ENCODE measurements around the gene LCNL1. TPM values are rescaled to one million over a fixed set of nuclear protein-coding genes. Genes with fewer than 3 reads are reported as not detected.
A peak's percentile ranks its signal among the peaks of the same experiment; 100 is the strongest.

The LCNL1 gene
- total RNA-seq, 1 donor = 3.5 TPM

DNA sequence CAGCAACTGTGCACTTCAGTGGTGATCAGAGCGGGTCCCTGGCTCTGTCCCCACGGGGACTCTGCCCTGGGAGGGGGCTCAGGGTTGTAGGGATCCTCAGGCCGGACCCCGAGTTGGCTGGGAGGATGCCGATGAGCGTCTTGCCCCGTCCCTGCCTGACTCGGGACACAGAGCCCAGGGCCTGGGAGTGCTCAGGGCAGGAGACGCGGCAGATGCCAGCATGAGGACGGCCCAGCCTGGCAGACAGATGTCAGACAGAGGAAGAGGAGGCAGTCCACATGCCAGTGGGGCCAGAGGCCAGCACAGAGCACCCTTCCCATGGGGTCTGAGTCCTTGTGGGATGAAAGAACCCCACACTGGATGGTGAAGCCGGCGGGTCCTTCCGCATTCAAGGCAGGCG lies 19.5 kb upstream of the LCNL1 start:
- TF ChIP-seq, protein P1, sequence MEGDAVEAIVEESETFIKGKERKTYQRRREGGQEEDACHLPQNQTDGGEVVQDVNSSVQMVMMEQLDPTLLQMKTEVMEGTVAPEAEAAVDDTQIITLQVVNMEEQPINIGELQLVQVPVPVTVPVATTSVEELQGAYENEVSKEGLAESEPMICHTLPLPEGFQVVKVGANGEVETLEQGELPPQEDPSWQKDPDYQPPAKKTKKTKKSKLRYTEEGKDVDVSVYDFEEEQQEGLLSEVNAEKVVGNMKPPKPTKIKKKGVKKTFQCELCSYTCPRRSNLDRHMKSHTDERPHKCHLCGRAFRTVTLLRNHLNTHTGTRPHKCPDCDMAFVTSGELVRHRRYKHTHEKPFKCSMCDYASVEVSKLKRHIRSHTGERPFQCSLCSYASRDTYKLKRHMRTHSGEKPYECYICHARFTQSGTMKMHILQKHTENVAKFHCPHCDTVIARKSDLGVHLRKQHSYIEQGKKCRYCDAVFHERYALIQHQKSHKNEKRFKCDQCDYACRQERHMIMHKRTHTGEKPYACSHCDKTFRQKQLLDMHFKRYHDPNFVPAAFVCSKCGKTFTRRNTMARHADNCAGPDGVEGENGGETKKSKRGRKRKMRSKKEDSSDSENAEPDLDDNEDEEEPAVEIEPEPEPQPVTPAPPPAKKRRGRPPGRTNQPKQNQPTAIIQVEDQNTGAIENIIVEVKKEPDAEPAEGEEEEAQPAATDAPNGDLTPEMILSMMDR (IDR thresholded peaks at IDR 0.05; ENCODE audit: insufficient read depth, low read depth, low read length) = no peak
- no peak for DNase-seq (ENCODE audit: low read depth)
- H3K4me3 ChIP-seq (ENCODE audit: low read depth, low read length) = no peak overlapping the region

DNA sequence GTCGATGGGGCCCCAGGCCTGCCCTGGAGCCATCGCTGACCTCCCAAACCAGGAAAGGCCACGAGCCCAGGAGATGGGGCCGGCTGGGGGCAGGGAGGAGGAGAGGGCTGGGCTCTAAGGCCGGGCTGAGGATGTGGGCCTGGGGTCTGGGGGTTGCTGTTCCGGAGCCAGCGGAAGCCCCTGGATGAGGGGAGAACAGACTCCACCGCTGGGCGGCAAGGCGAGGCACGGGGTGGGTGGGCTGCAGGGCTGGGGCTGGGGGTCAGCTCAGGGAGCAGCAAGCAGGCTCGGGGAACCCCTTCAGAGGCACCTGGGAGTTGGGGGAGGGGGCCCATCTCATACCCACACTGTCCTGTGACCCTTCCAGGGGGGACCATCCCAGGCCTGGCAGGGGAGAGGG lies 19.0 kb upstream of the LCNL1 start:
- TF ChIP-seq, protein P1 (IDR thresholded peaks at IDR 0.05; ENCODE audit: insufficient read depth, low read depth, low read length) = no peak
- DNase-seq (ENCODE audit: low read depth) = no peak
- H3K4me3 ChIP-seq (ENCODE audit: low read depth, low read length) = no peak overlapping the region

DNA sequence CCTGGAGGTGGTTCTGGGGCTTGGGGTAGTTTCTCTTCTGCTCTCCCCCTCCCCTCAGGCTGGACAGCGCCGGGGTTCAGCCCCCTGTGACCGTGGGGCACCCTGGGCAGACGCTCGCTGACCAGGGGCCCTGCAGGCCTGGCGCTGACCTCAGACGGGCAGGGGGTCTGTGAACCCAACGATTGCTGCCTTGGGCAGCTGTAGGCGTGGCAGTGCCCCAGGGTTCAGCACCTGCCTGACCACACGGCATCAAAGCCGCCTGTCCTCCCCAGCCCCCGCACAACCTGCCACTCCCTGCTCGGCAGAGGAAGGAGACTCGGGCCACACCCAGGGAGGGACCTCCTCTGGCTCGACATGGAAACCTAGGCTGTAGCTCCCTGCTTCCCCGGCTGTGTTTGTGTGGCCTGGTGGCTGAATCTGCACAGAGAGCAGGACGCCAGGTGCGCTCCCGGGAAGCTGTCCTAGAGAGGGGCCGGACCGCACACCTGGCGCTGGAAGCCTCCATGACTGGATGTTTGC lies 18.6 kb upstream of the LCNL1 start:
- no peak overlapping the region for H3K4me3 ChIP-seq (ENCODE audit: low read depth, low read length)
- TF ChIP-seq, protein P1 (IDR thresholded peaks at IDR 0.05; ENCODE audit: insufficient read depth, low read depth, low read length) = no peak
- no peak for DNase-seq (ENCODE audit: low read depth)

DNA sequence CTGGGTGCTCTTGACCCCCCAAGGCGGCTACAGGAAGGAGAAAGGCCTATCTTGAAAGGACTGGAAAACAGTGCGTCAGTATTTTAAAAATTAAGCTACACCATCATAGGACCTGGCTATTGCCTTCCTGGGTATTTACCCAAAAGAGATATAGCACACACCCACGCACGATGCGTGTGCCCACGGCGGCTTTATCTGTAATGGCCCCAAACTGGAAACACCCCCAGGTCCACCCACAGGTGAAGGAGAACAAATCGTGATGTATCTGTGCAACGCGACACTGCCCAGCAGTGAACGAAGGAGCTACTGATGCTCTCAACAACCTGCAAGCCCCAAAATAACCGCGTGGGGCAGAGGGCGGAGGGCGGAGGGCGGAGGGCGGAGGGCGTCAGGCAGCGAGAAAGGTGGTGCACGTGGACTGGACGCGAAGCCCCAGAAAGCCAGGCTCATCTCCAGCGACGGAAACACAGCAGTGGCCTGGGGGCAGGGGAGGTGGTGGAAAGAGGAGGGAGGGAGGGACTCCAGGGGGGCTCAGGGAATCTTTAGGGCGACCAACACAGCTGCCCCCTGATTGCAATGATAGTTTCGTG lies 17.9 kb upstream of the LCNL1 start:
- DNase-seq (ENCODE audit: low read depth) = no peak
- TF ChIP-seq, protein P1 (IDR thresholded peaks at IDR 0.05; ENCODE audit: insufficient read depth, low read depth, low read length) = no peak
- no peak overlapping the region for H3K4me3 ChIP-seq (ENCODE audit: low read depth, low read length)

DNA sequence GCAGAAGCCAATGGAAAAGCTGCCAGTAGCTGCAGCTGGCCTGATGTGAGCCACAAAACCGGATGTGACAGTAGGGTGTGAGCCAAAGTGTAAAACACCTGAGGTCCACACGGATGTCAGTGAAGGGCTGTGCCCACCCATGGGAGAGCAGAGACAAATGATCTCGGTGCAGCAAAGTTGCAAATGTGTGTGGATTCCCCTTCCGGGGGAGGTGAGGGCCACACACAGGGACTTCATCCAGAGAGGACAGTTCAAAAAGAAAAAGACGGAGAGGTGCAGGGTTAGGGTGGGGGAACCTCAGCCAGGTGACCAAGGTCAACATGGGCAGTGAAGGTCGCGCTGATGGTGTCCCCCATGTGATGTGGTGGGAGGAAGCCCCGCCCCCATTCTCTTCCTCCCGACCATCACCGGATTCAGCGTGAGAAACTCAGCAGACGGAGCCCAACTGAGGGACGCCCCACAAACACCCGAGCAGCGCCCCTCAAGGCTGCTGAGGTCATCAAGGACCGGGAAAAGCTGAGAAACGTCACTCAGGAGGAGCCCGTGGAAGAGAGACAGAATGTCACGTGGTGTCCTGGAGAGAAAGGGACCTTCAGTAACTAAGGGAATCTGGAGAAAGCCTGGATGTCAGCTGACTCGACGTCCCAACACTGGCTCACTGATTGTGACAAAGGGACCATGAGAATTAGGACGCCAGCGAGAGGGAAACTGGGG lies 16.9 kb upstream of the LCNL1 start:
- DNase-seq (ENCODE audit: low read depth) = peak; percentile 21
- no peak overlapping the region for H3K4me3 ChIP-seq (ENCODE audit: low read depth, low read length)
- TF ChIP-seq, protein P1 (IDR thresholded peaks at IDR 0.05; ENCODE audit: insufficient read depth, low read depth, low read length) = no peak

DNA sequence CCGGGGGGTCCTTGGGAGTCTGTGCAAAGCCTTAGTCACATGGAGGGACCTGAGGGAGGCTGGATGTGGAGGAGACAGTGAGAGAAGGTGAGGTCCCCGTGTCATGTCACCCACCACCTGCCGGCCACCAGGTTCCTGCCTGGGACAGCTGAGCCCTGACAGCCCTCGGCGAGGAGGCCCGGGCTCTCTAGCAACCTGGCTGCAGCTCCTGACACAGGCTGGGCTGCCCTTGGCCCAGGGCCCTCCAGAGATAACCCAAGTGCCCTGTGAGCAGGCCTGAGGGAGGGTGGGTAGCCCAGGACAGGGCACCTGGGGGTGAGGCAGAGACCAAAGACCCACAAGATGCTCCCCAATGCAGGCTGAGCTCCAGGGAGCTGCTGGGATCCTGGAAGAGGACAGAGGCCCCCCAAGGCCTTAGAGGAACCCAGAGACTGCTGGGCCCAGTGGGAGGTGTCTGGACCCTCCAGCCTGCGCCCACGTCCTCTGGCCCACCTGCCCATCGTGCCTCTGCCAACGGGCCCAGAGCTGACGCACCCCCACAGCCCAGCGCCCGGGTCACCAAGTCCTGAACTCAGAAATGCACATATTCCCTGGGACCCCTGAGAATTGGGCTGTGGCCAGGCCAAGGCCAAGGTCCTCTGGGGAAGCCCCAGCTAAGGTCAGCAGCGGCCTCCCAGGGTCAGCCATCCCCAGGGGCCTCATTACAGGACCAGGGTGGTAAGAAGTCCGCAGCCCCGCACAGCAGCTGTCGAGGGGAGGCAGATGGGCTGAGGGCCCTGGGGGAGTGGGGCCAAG lies 14.3 kb upstream of the LCNL1 start:
- H3K4me3 ChIP-seq (ENCODE audit: low read depth, low read length) = no peak overlapping the region
- DNase-seq (ENCODE audit: low read depth) = no peak
- TF ChIP-seq, protein P1 (IDR thresholded peaks at IDR 0.05; ENCODE audit: insufficient read depth, low read depth, low read length) = no peak

Measured in fibroblast of villous mesenchyme (primary cell).